ENCODE measurements around the gene DOK3. TPM values are rescaled to one million over a fixed set of nuclear protein-coding genes. Genes with fewer than 3 reads are reported as not detected.

The DOK3 gene
- total and polyA plus RNA-seq, 10 of the 15 experiments (the other 5 are each of a cell fraction or from before 2014, with no cell fraction given): 6.6 to 107 (median 52.1) TPM

- TF ChIP-seq IRF5 (IDR thresholded peaks at IDR 0.05; ENCODE audit: borderline replicate concordance) (no peak), ZNF274 (IDR thresholded peaks at IDR 0.05; ENCODE audit: insufficient read depth, insufficient read length) (no peak), SMAD5 (IDR thresholded peaks at IDR 0.05; ENCODE audit: low read depth) (peak; percentile 39; the same call in 1 of the 2 replicates), ZNF384 (IDR thresholded peaks at IDR 0.05; ENCODE audit: borderline replicate concordance, low read depth, low read length) (no peak), GABPA (IDR thresholded peaks at IDR 0.05; ENCODE audit: low read depth) (no peak), YY1 (IDR thresholded peaks at IDR 0.05; ENCODE audit: low read depth, low read length) (peak; percentile 16; the same call in 1 of the 2 replicates), PML (IDR thresholded peaks at IDR 0.05; ENCODE audit: low read length) (no peak), PAX8 (IDR thresholded peaks at IDR 0.05) (no peak), ZNF24 (IDR thresholded peaks at IDR 0.05) (no peak), RUNX3 (IDR thresholded peaks at IDR 0.05; ENCODE audit: low read length) (no peak), ASH2L (IDR thresholded peaks at IDR 0.05; ENCODE audit: borderline replicate concordance, low read depth) (no peak), NKRF (conservative IDR thresholded peaks at IDR 0.05) (peak; percentile 82), MYB (IDR thresholded peaks at IDR 0.05; ENCODE audit: borderline replicate concordance, low read depth, low read length) (no peak), ELK1 (IDR thresholded peaks at IDR 0.05; ENCODE audit: low read depth, low read length) (no peak), RAD21 (IDR thresholded peaks at IDR 0.05; ENCODE audit: insufficient read depth, low read depth, low read length) (no peak), SIN3A (IDR thresholded peaks at IDR 0.05; ENCODE audit: low read depth, low read length) (peak; percentile 11; the same call in 1 of the 2 replicates), MAX (IDR thresholded peaks at IDR 0.05; ENCODE audit: low read depth, low read length) (peak; percentile 86), ZNF217 (IDR thresholded peaks at IDR 0.05) (no peak), CBFB (IDR thresholded peaks at IDR 0.05; ENCODE audit: low read depth) (0 out of 2 replicates have a peak, but pooled peaks have one; percentile 17), FOS (IDR thresholded peaks at IDR 0.05; ENCODE audit: borderline replicate concordance, extremely low read depth, insufficient read length) (no peak), SMARCA5 (IDR thresholded peaks at IDR 0.05) (peak; percentile 35; the same call in 1 of the 2 replicates), ATF2 (IDR thresholded peaks at IDR 0.05; ENCODE audit: low read length) (no peak), BMI1 (IDR thresholded peaks at IDR 0.05; ENCODE audit: borderline replicate concordance) (no peak), ETV6 (conservative IDR thresholded peaks at IDR 0.05 in 1 of 2, IDR thresholded peaks at IDR 0.05 in 1 of 2; ENCODE audit: borderline replicate concordance in 1 of 2, low read depth in 1 of 2) (0 out of 4 replicates have a peak, but pooled peaks of 1 of the 2 experiments have one; percentile 17), EP300 (IDR thresholded peaks at IDR 0.05; ENCODE audit: borderline replicate concordance in 1 of 2, control insufficient read depth in 1 of 2, low read depth in 2 of 2, low read length in 2 of 2) (peak; percentile 24 to 41; a peak in 1 of 4 replicates), SRF (IDR thresholded peaks at IDR 0.05; ENCODE audit: low read depth in 2 of 2, low read length in 2 of 2) (no peak)
Observed at GRCh38 chr5:177509991-177510566, 453 bp upstream of the DOK3 start (continued).

All from GM12878 (cell line).